Erythroblast (primary cell): Measurements from ENCODE around the gene LRRN1.

Experiments
- GATA1 ChIP-seq: IDR thresholded peaks from 2 replicates; pipeline ENCODE4 v1.6.1; 2011; ENCODE audit warnings: low read depth, mild to moderate bottlenecking, control low read depth, low read length, moderate library complexity
- POLR2A ChIP-seq: IDR thresholded peaks from 2 replicates; pipeline ENCODE4 v1.6.1; 2011; ENCODE audit warnings: mild to moderate bottlenecking, low read length

DNA sequence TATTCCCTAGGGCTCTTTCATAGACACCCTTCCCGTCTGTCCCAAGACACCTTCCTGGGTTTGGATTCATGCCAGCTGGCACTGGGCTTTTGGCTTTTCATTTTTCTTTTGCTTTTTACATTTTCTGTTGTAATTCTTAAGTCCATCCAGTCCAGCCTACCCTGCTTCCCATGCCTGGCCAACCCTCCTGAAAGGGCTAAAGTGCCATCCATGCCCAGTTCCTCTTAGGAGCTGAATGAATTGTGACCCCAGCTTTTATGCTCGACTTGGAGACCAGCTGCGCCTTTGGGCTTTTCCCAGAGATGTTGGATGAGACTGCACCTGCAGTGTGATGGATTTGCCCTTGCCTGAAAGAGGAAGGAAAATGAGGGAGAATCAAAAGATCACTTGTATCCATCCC, 25.8 kb downstream of the LRRN1 start:
- TF ChIP-seq POLR2A (no peak), GATA1 (no peak)
